Measurements from ENCODE around the gene KRTAP12-3.

KRTAP12-3 gene

DNA sequence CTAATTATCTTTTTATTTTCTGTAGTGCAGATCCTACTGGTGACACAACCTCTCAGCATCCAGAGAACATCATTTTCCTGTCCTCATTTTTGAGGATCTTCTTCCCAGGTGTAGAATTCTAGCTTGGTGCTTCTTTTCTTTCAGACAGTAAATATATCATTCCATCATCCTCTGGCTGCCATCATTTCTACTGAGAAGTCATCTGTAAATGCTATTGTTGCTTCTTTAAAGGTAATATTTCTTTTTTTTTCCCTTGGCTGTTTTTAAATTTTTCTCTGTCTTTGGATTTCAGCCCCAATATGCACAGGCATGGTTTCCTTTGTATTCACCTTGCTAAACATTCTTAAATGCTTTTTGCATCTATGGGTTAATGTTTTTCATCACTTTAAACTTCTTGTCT is 34.2 kb upstream of the KRTAP12-3 start:
- Histone ChIP-seq H3K27ac (replicated peaks) (no peak overlapping the region), H3K4me3 (replicated peaks; ENCODE audit: insufficient read depth, low read length) (no peak overlapping the region), H3K27me3 (ENCODE audit: insufficient read depth, poor library complexity, severe bottlenecking) (no peaks in the 10 kb centered on the region)
- no peak for DNase-seq (ENCODE audit: low read depth in 1 of 2, low spot score in 1 of 2)
- TF ChIP-seq GABPA (IDR thresholded peaks at IDR 0.05; ENCODE audit: low read depth) = no peak
- no peak for TF ChIP-seq SPI1 (IDR thresholded peaks at IDR 0.05; ENCODE audit: borderline replicate concordance, low read depth)
- no peak for TF ChIP-seq REST (IDR thresholded peaks at IDR 0.05; ENCODE audit: insufficient replicate concordance, low read depth)
- no peak for TF ChIP-seq CTCF (IDR thresholded peaks at IDR 0.05; ENCODE audit: insufficient read depth, low read length)
- TF ChIP-seq POLR2AphosphoS5 (IDR thresholded peaks at IDR 0.05; ENCODE audit: low read depth) = no peak

DNA sequence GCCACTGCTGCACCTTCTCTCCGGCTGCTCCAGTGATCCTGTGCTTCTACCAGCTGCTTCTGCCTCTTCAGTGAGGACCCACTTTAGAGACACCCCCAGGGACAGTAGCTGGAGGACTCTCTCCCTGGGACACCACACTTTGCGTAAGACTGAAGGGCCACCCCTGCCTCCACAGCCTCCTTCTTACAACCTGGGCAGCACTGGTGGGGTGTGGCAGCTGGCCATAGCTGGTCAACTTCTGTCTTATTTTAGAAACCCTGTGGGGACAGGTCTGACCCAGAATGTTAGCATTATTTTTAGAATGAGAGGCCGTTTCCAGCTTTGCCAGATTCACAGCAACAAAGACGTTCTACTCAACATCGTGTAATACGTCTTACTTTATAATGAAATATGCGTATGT is 32.0 kb upstream of the KRTAP12-3 start:
- DNase-seq (ENCODE audit: low read depth in 1 of 2, low spot score in 1 of 2) = no peak
- Histone ChIP-seq H3K27me3 (ENCODE audit: insufficient read depth, poor library complexity, severe bottlenecking) (no peaks in the 10 kb centered on the region), H3K4me3 (replicated peaks; ENCODE audit: insufficient read depth, low read length) (no peak overlapping the region), H3K27ac (replicated peaks) (no peak overlapping the region)
- no peak for TF ChIP-seq POLR2AphosphoS5 (IDR thresholded peaks at IDR 0.05; ENCODE audit: low read depth)
- TF ChIP-seq REST (IDR thresholded peaks at IDR 0.05; ENCODE audit: insufficient replicate concordance, low read depth) = no peak
- no peak for TF ChIP-seq CTCF (IDR thresholded peaks at IDR 0.05; ENCODE audit: insufficient read depth, low read length)
- no peak for TF ChIP-seq GABPA (IDR thresholded peaks at IDR 0.05; ENCODE audit: low read depth)
- no peak for TF ChIP-seq SPI1 (IDR thresholded peaks at IDR 0.05; ENCODE audit: borderline replicate concordance, low read depth)

DNA sequence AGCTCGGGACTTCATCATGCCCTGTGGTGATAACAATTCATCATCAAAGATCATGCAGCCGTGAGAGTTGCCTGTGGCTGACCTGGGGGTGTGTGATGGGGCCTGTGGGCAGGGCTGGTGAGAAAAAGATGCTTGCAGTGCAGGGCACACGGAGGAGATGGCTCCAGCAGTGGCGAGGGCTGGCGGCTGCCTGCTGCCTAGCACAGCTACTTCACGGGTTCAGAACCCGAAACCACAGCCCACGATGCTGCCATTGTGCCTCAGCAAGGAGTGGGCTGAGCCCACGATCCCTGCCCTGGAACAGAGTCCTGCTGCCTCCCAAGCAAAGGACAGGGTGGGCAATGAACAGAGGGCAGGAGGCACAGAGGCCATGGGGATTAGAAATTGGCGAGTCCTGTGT is 31.5 kb upstream of the KRTAP12-3 start:
- DNase-seq (ENCODE audit: low read depth in 1 of 2, low spot score in 1 of 2) = no peak
- H3K27ac ChIP-seq (replicated peaks) = no peak overlapping the region
- no peaks in the 10 kb centered on the region for H3K27me3 ChIP-seq (ENCODE audit: insufficient read depth, poor library complexity, severe bottlenecking)
- H3K4me3 ChIP-seq (replicated peaks; ENCODE audit: insufficient read depth, low read length) = no peak overlapping the region
- TF ChIP-seq CTCF (IDR thresholded peaks at IDR 0.05; ENCODE audit: insufficient read depth, low read length) (no peak), SPI1 (IDR thresholded peaks at IDR 0.05; ENCODE audit: borderline replicate concordance, low read depth) (no peak), REST (IDR thresholded peaks at IDR 0.05; ENCODE audit: insufficient replicate concordance, low read depth) (no peak), GABPA (IDR thresholded peaks at IDR 0.05; ENCODE audit: low read depth) (no peak), POLR2AphosphoS5 (IDR thresholded peaks at IDR 0.05; ENCODE audit: low read depth) (no peak)

Measured in HL-60 (cell line).